Measurements from ENCODE around the gene ARHGAP15. TPM values are rescaled to one million over a fixed set of nuclear protein-coding genes. Genes with fewer than 3 reads are reported as not detected.

The ARHGAP15 gene
- total RNA-seq, 1 donor from 2014 or later, result not detected

GRCh38 chr2:143252138-143252907 lies 123.1 kb downstream of the ARHGAP15 start:
- no peak for TF ChIP-seq CTCF (IDR thresholded peaks at IDR 0.05; ENCODE audit: partially characterized antibody, unreplicated experiment)
- H3K27ac Mint-ChIP-seq (ENCODE audit: unreplicated experiment), result no peak overlapping the region
- H3K27me3 Mint-ChIP-seq (ENCODE audit: unreplicated experiment), result no peaks in the 10 kb centered on the region
- no peaks in the 10 kb centered on the region for H3K4me1 Mint-ChIP-seq (ENCODE audit: low read depth, unreplicated experiment)
- no peak overlapping the region for H3K4me3 Mint-ChIP-seq (ENCODE audit: unreplicated experiment)
- no peak for DNase-seq
- H3K36me3 Mint-ChIP-seq (ENCODE audit: unreplicated experiment), result no peaks in the 10 kb centered on the region
- no peaks in the 10 kb centered on the region for H3K9me3 Mint-ChIP-seq (ENCODE audit: unreplicated experiment)

- Mint-ChIP-seq H3K36me3 (ENCODE audit: unreplicated experiment) (no peaks in the 10 kb centered on the region), H3K4me1 (ENCODE audit: low read depth, unreplicated experiment) (no peaks in the 10 kb centered on the region), H3K4me3 (ENCODE audit: unreplicated experiment) (no peak overlapping the region), H3K27me3 (ENCODE audit: unreplicated experiment) (no peaks in the 10 kb centered on the region), H3K9me3 (ENCODE audit: unreplicated experiment) (no peaks in the 10 kb centered on the region), H3K27ac (ENCODE audit: unreplicated experiment) (no peak overlapping the region)
- no peak for TF ChIP-seq CTCF (IDR thresholded peaks at IDR 0.05; ENCODE audit: partially characterized antibody, unreplicated experiment)
- no peak for DNase-seq
These were observed 124.9 kb downstream of the ARHGAP15 start for GRCh38 chr2:143254110-143254509.

GRCh38 chr2:143255086-143255485 lies 125.9 kb downstream of the ARHGAP15 start:
- no peak for TF ChIP-seq CTCF (IDR thresholded peaks at IDR 0.05; ENCODE audit: partially characterized antibody, unreplicated experiment)
- no peaks in the 10 kb centered on the region for H3K27me3 Mint-ChIP-seq (ENCODE audit: unreplicated experiment)
- no peak overlapping the region for H3K27ac Mint-ChIP-seq (ENCODE audit: unreplicated experiment)
- no peaks in the 10 kb centered on the region for H3K4me1 Mint-ChIP-seq (ENCODE audit: low read depth, unreplicated experiment)
- H3K4me3 Mint-ChIP-seq (ENCODE audit: unreplicated experiment), result no peak overlapping the region
- DNase-seq, result no peak
- no peaks in the 10 kb centered on the region for H3K9me3 Mint-ChIP-seq (ENCODE audit: unreplicated experiment)
- H3K36me3 Mint-ChIP-seq (ENCODE audit: unreplicated experiment), result no peaks in the 10 kb centered on the region

- Mint-ChIP-seq H3K27me3 (ENCODE audit: unreplicated experiment) (no peaks in the 10 kb centered on the region), H3K4me1 (ENCODE audit: low read depth, unreplicated experiment) (no peaks in the 10 kb centered on the region), H3K9me3 (ENCODE audit: unreplicated experiment) (no peaks in the 10 kb centered on the region), H3K27ac (ENCODE audit: unreplicated experiment) (no peak overlapping the region), H3K36me3 (ENCODE audit: unreplicated experiment) (no peaks in the 10 kb centered on the region), H3K4me3 (ENCODE audit: unreplicated experiment) (no peak overlapping the region)
- DNase-seq, result no peak
- TF ChIP-seq CTCF (IDR thresholded peaks at IDR 0.05; ENCODE audit: partially characterized antibody, unreplicated experiment), result no peak
These were observed 126.7 kb downstream of the ARHGAP15 start for GRCh38 chr2:143255899-143256298.

GRCh38 chr2:143258126-143258892 lies 129.1 kb downstream of the ARHGAP15 start:
- DNase-seq, result no peak
- no peaks in the 10 kb centered on the region for H3K36me3 Mint-ChIP-seq (ENCODE audit: unreplicated experiment)
- TF ChIP-seq CTCF (IDR thresholded peaks at IDR 0.05; ENCODE audit: partially characterized antibody, unreplicated experiment), result no peak
- H3K4me3 Mint-ChIP-seq (ENCODE audit: unreplicated experiment), result no peak overlapping the region
- no peaks in the 10 kb centered on the region for H3K27me3 Mint-ChIP-seq (ENCODE audit: unreplicated experiment)
- no peaks in the 10 kb centered on the region for H3K9me3 Mint-ChIP-seq (ENCODE audit: unreplicated experiment)
- no peak overlapping the region for H3K27ac Mint-ChIP-seq (ENCODE audit: unreplicated experiment)
- H3K4me1 Mint-ChIP-seq (ENCODE audit: low read depth, unreplicated experiment), result no peaks in the 10 kb centered on the region

Measured in glutamatergic neuron (in vitro differentiated cells).